ENCODE data around the gene LPCAT3. TPM values are rescaled to one million over a fixed set of nuclear protein-coding genes. Genes with fewer than 3 reads are reported as not detected.
"Not testable (repeated sequence)": the region's sequence is repeated elsewhere in the genome, so short reads cannot be mapped to it uniquely, and the experiment has no call there.

LPCAT3 gene
- total RNA-seq, result 10 to 100 TPM; 87.1 to 87.9 TPM
- long read RNA-seq, transcript LPCAT3-201 (13 exons, 2,268 nt), result major isoform, 126 of 169 reads
- long read RNA-seq, partial matches to known transcripts, result 25 of 169 reads
- long read RNA-seq, other reads (novel, unspliced or antisense), result 18 of 169 reads

GRCh38 chr12:7018350-7019042, at the start of gene LPCAT3:
TSS of gene LPCAT3 (minus strand) at chr12:7018476. CDS start at chr12:7018424, 52 bp downstream.
- peak; percentile 92 for ATAC-seq
- intact Hi-C loops (cut with DNase I, micrococcal nuclease), result no loop called here
- peak; percentile 96 to 98 for DNase-seq

GRCh38 chr12:7067096-7067495, 48.8 kb upstream of the LPCAT3 start:
- intact Hi-C loops (cut with DNase I, micrococcal nuclease), result no loop called here
- no peak for ATAC-seq
- DNase-seq, result no peak

GRCh38 chr12:7066596-7066995, 48.3 kb upstream of the LPCAT3 start:
- ATAC-seq (no peak), DNase-seq (no peak)
- intact Hi-C loops (cut with DNase I, micrococcal nuclease), result no loop called here

GRCh38 chr12:7065073-7065623, 46.9 kb upstream of the LPCAT3 start:
- ATAC-seq, result no peak
- intact Hi-C loops (cut with DNase I, micrococcal nuclease), result no loop called here
- DNase-seq, result no peak

- DNase-seq, result no peak
- intact Hi-C loops (cut with DNase I, micrococcal nuclease), result loop anchor here in 1 of 2 donors (5.0 kb wide), 1 partner anchor 38 kb away; no protein-coding TSS in a partner anchor
- ATAC-seq, result no peak
Measured at GRCh38 chr12:7064516-7064915, 46.2 kb upstream of the LPCAT3 start.

- ATAC-seq, result no peak
- DNase-seq, result no peak
- intact Hi-C loops (cut with DNase I, micrococcal nuclease), result loop anchor here in 1 of 2 donors (5.0 kb wide), 1 partner anchor 41 kb away; no protein-coding TSS in a partner anchor
Measured at GRCh38 chr12:7061596-7061995, 43.3 kb upstream of the LPCAT3 start.

GRCh38 chr12:7061138-7061537, 42.9 kb upstream of the LPCAT3 start:
- ATAC-seq (no peak), DNase-seq (no peak)

GRCh38 chr12:7060353-7060954, 42.2 kb upstream of the LPCAT3 start, which contains the start of gene C1S:
TSS of gene C1S (plus strand) at chr12:7060718. CDS start at chr12:7061913, 1,195 bp downstream.
- peak; percentile 12 to 57 for DNase-seq
- intact Hi-C loops (cut with DNase I, micrococcal nuclease), result loop anchor here in 1 of 2 donors (5.0 kb wide), 1 partner anchor 42 kb away; no protein-coding TSS in a partner anchor
- ATAC-seq, result peak; percentile 58

More at GRCh38 chr12:7061138-7061537, 42.9 kb upstream of the LPCAT3 start:
- intact Hi-C loops (cut with DNase I, micrococcal nuclease), result loop anchor here in 1 of 2 donors (5.0 kb wide), 1 partner anchor 41 kb away; no protein-coding TSS in a partner anchor

- intact Hi-C loops (cut with DNase I, micrococcal nuclease), result loop anchor here in 1 of 2 donors (5.0 kb wide), 1 partner anchor 43 kb away; no protein-coding TSS in a partner anchor
- ATAC-seq (no peak), DNase-seq (no peak)
Measured at GRCh38 chr12:7059780-7060179, 41.5 kb upstream of the LPCAT3 start.

- intact Hi-C loops (cut with DNase I, micrococcal nuclease), result no loop called here
- DNase-seq (no peak), ATAC-seq (no peak)
Measured at GRCh38 chr12:7058850-7059395, 40.6 kb upstream of the LPCAT3 start.

- no peak for ATAC-seq
- intact Hi-C loops (cut with DNase I, micrococcal nuclease), result no loop called here
Measured at GRCh38 chr12:7058163-7058845, 40.0 kb upstream of the LPCAT3 start.

GRCh38 chr12:7055736-7056135, 37.5 kb upstream of the LPCAT3 start:
- intact Hi-C loops (cut with DNase I, micrococcal nuclease); DNase-seq; ATAC-seq: not testable (repeated sequence)

More at GRCh38 chr12:7058163-7058845, 40.0 kb upstream of the LPCAT3 start:
- DNase-seq, result peak; percentile 16 to 35

GRCh38 chr12:7054925-7055324, 36.6 kb upstream of the LPCAT3 start:
- no peak for ATAC-seq
- no peak for DNase-seq
- intact Hi-C loops (cut with DNase I, micrococcal nuclease), result no loop called here

- intact Hi-C loops (cut with DNase I, micrococcal nuclease); ATAC-seq; DNase-seq: not testable (repeated sequence)
Measured at GRCh38 chr12:7049973-7050372, 31.7 kb upstream of the LPCAT3 start.

- ATAC-seq; DNase-seq; intact Hi-C loops (cut with DNase I, micrococcal nuclease): not testable (repeated sequence)
Measured at GRCh38 chr12:7049445-7049951, 31.2 kb upstream of the LPCAT3 start.

GRCh38 chr12:7047306-7047705, 29.0 kb upstream of the LPCAT3 start:
- ATAC-seq (no peak), DNase-seq (no peak)
- intact Hi-C loops (cut with DNase I, micrococcal nuclease), result no loop called here

- no peak for DNase-seq
- no peak for ATAC-seq
- intact Hi-C loops (cut with DNase I, micrococcal nuclease), result no loop called here
Measured at GRCh38 chr12:7046383-7047105, 28.3 kb upstream of the LPCAT3 start.

- intact Hi-C loops (cut with DNase I, micrococcal nuclease), result no loop called here
- DNase-seq (no peak), ATAC-seq (no peak)
Measured at GRCh38 chr12:7045913-7046312, 27.6 kb upstream of the LPCAT3 start.

All from left colon (tissue), 2 donors.